HG02840 (cell line): ENCODE results near the gene MINDY3.

Experiments used
- ATAC-seq: cut with Tn5 transposase; IDR thresholded peaks from one replicate; pipeline ENCODE4 v1.9.1; 2021; ENCODE audit warnings: mild to moderate bottlenecking, moderate library complexity, moderate number of reproducible peaks; ENCODE audit not compliant: unreplicated experiment, low FRiP score

Gene MINDY3

GRCh38 chr10:15809450-15809849 is 50.9 kb downstream of the MINDY3 start:
- ATAC-seq = no peak

GRCh38 chr10:15808204-15808797 is 52.0 kb downstream of the MINDY3 start:
- ATAC-seq = no peak

- no peak for ATAC-seq
Observed at GRCh38 chr10:15805395-15806058, 54.8 kb downstream of the MINDY3 start.

GRCh38 chr10:15804109-15804508 is 56.2 kb downstream of the MINDY3 start:
- ATAC-seq = no peak

GRCh38 chr10:15802375-15802949 is 57.8 kb downstream of the MINDY3 start:
- no peak for ATAC-seq

GRCh38 chr10:15801641-15802040 is 58.7 kb downstream of the MINDY3 start:
- no peak for ATAC-seq

GRCh38 chr10:15801147-15801546 is 59.2 kb downstream of the MINDY3 start:
- no peak for ATAC-seq

GRCh38 chr10:15797346-15797745 is 63.0 kb downstream of the MINDY3 start:
- ATAC-seq = no peak

- no peak for ATAC-seq
Observed at GRCh38 chr10:15796762-15797161, 63.5 kb downstream of the MINDY3 start.

- no peak for ATAC-seq
Observed at GRCh38 chr10:15796098-15796759, 64.1 kb downstream of the MINDY3 start.

GRCh38 chr10:15795036-15795792 is 65.1 kb downstream of the MINDY3 start:
- no peak for ATAC-seq

- no peak for ATAC-seq
Observed at GRCh38 chr10:15794569-15794968, 65.7 kb downstream of the MINDY3 start.

GRCh38 chr10:15793664-15794063 is 66.6 kb downstream of the MINDY3 start:
- no peak for ATAC-seq

GRCh38 chr10:15792777-15793176 is 67.5 kb downstream of the MINDY3 start:
- ATAC-seq = no peak

- ATAC-seq = no peak
Observed at GRCh38 chr10:15791816-15792524, 68.3 kb downstream of the MINDY3 start.

GRCh38 chr10:15789793-15790525 is 70.3 kb downstream of the MINDY3 start:
- no peak for ATAC-seq

GRCh38 chr10:15787426-15787825 is 72.9 kb downstream of the MINDY3 start:
- no peak for ATAC-seq

- no peak for ATAC-seq
Observed at GRCh38 chr10:15784662-15785300, 75.5 kb downstream of the MINDY3 start.
